PC-9 (cell line): ENCODE measurements around the gene DMC1. TPM values are rescaled to one million over a fixed set of nuclear protein-coding genes. Genes with fewer than 3 reads are reported as not detected.

ENCODE experiments used
- BruUV-seq: library from RNA; stranded (reverse); fragments of 400-500 nt; replicated peaks from 2 replicates; lab custom pipeline; 2021; lab: Mats Ljungman, UMichigan
- CTCF ChIA-PET: fragments of 300-600 bp; sonication (Branson Sonifier 250); formaldehyde crosslinking; loops from one replicate; lab custom pipeline; 2022; ENCODE audit warnings: antibody characterized with exemption; lab: Charles Lee
- POLR2A ChIA-PET: fragments of 300-600 bp; sonication (Branson Sonifier 250); formaldehyde crosslinking; loops from one replicate; lab custom pipeline; 2022; ENCODE audit warnings: antibody characterized with exemption; ENCODE audit not compliant: unreplicated experiment; lab: Charles Lee
- DNase-seq, 2 experiments: peaks; one replicate each; pipeline versions ENCODE4 v3.0.0 to v3.0.0-alpha.2; 2015 to 2022; ENCODE audit warnings: mixed read lengths in 1 of 2
- H2AFZ ChIP-seq: fragments of 200-600 bp; sonication (generic); 2 replicates; pipeline ENCODE4 v1.8.1; 2017; ENCODE audit warnings: antibody characterized with exemption
- H3F3A ChIP-seq: fragments of 200-600 bp; sonication (generic); 2 replicates; pipeline ENCODE4 v1.8.1; 2017; ENCODE audit warnings: antibody characterized with exemption, mild to moderate bottlenecking, low read depth; ENCODE audit not compliant: insufficient read depth
- H3K27ac ChIP-seq: fragments of 200-600 bp; sonication (generic); 2 replicates; pipeline ENCODE4 v1.6.1; 2016; ENCODE audit warnings: mixed run types
- H3K27me3 ChIP-seq: fragments of 200-600 bp; sonication (generic); 2 replicates; pipeline ENCODE4 v1.6.1; 2016; ENCODE audit warnings: low read depth, mixed run types; ENCODE audit not compliant: insufficient read depth
- H3K36me3 ChIP-seq: fragments of 200-600 bp; sonication (generic); 2 replicates; pipeline ENCODE4 v1.6.1; 2016; ENCODE audit warnings: low read depth, mixed run types
- H3K4me1 ChIP-seq: fragments of 200-600 bp; sonication (generic); replicated peaks from 2 replicates; pipeline ENCODE4 v1.6.1; 2016; ENCODE audit warnings: mixed run types; ENCODE audit not compliant: insufficient read depth
- H3K4me2 ChIP-seq: fragments of 200-600 bp; sonication (generic); 2 replicates; pipeline ENCODE4 v1.6.1; 2017; ENCODE audit warnings: mixed run types
- H3K4me3 ChIP-seq: fragments of 200-600 bp; sonication (generic); 2 replicates; pipeline ENCODE4 v1.6.1; 2016; ENCODE audit warnings: mixed run types
- H3K79me2 ChIP-seq: fragments of 200-600 bp; sonication (generic); 2 replicates; pipeline ENCODE4 v1.6.1; 2017; ENCODE audit warnings: low read depth, mixed run types
- H3K9me2 ChIP-seq: fragments of 200-600 bp; sonication (generic); 2 replicates; pipeline ENCODE4 v1.8.1; 2017; ENCODE audit warnings: mild to moderate bottlenecking; ENCODE audit not compliant: insufficient read depth
- H3K9me3 ChIP-seq: fragments of 200-600 bp; sonication (generic); 2 replicates; pipeline ENCODE4 v1.8.1; 2016; ENCODE audit warnings: low read depth; ENCODE audit not compliant: insufficient read depth
- H4K20me1 ChIP-seq: fragments of 200-600 bp; sonication (generic); 2 replicates; pipeline ENCODE4 v1.8.1; 2017; ENCODE audit not compliant: insufficient read depth
- CTCF ChIP-seq: fragments of 200-600 bp; sonication (generic); conservative IDR thresholded peaks from 2 replicates; pipeline ENCODE4 v1.6.1; 2017; ENCODE audit warnings: mixed run types, antibody characterized with exemption, mild to moderate bottlenecking, moderate library complexity
- EZH2 ChIP-seq: fragments of 200-600 bp; sonication (generic); IDR thresholded peaks from 2 replicates; pipeline ENCODE4 v1.8.0; 2017; ENCODE audit warnings: antibody characterized with exemption, low read depth
- intact Hi-C: fragments of 100-400 bp; cut with micrococcal nuclease; formaldehyde crosslinking; loops from one replicate; pipeline ENCODE4 v1.10.0; 2022; ENCODE audit not compliant: unreplicated experiment
- total RNA-seq: library from RNA; stranded (reverse); gene quantifications from 2 replicates; pipeline ENCODE4 v1.2.3, GENCODE V29; 2021

DMC1 gene
- total RNA-seq, 1 experiment from 2014 or later: 5.6 TPM

- TF ChIP-seq CTCF (no peak), EZH2 (no peak)
- Histone ChIP-seq H3K27ac (no peak overlapping the region), H3K9me3 (no peaks in the 10 kb centered on the region), H3K4me3 (no peak overlapping the region), H4K20me1 (no peaks in the 10 kb centered on the region), H3K4me2 (no peak overlapping the region), H3K4me1 (peaks cover 10% of the 10 kb centered on the region), H3K9me2 (no peaks in the 10 kb centered on the region), H3K36me3 (no peaks in the 10 kb centered on the region), H3K79me2 (no peaks in the 10 kb centered on the region; the same call in 1 of the 2 replicates), H3K27me3 (no peaks in the 10 kb centered on the region), H3F3A (peaks cover 24% of the 10 kb centered on the region), H2AFZ (no peak overlapping the region)
- POLR2A ChIA-PET: interaction anchor here (0.6 kb wide), 2 partner anchors 385 to 503 kb away, joined by 3 to 8 read pairs; no protein-coding TSS in a partner anchor
- CTCF ChIA-PET: interaction anchor here (0.7 kb wide), 1 partner anchor 9 kb away, joined by 3 read pairs; no protein-coding TSS in a partner anchor
- no TSS peak for BruUV-seq
- intact Hi-C loops: no loop called here
- DNase-seq: no peak
Measured at GRCh38 chr22:38566726-38567504, 3.1 kb downstream of the DMC1 start.

GRCh38 chr22:38565441-38565840 is 4.5 kb downstream of the DMC1 start:
- BruUV-seq: no TSS peak
- TF ChIP-seq EZH2: no peak
- TF ChIP-seq CTCF: no peak
- DNase-seq: no peak
- no peaks in the 10 kb centered on the region for H3K9me2 ChIP-seq
- no peaks in the 10 kb centered on the region for H3K36me3 ChIP-seq
- ChIA-PET POLR2A (no interaction called here), CTCF (no interaction called here)
- H4K20me1 ChIP-seq: no peaks in the 10 kb centered on the region
- no peaks in the 10 kb centered on the region for H3K9me3 ChIP-seq
- H3K27ac ChIP-seq: no peak overlapping the region
- no peak overlapping the region for H3K4me2 ChIP-seq
- H3F3A ChIP-seq: peaks cover 16% of the 10 kb centered on the region
- intact Hi-C loops: no loop called here
- H3K27me3 ChIP-seq: no peaks in the 10 kb centered on the region
- H3K79me2 ChIP-seq: no peaks in the 10 kb centered on the region
- H3K4me1 ChIP-seq: no peaks in the 10 kb centered on the region
- no peak overlapping the region for H2AFZ ChIP-seq
- no peak overlapping the region for H3K4me3 ChIP-seq

- no peaks in the 10 kb centered on the region for H3K79me2 ChIP-seq
- H4K20me1 ChIP-seq: no peaks in the 10 kb centered on the region
- peaks cover 16% of the 10 kb centered on the region for H3F3A ChIP-seq
- BruUV-seq: no TSS peak
- CTCF ChIA-PET: no interaction called here
- no peak overlapping the region for H3K4me3 ChIP-seq
- no peak overlapping the region for H3K4me2 ChIP-seq
- DNase-seq: no peak
- no peaks in the 10 kb centered on the region for H3K36me3 ChIP-seq
- H3K4me1 ChIP-seq: no peaks in the 10 kb centered on the region
- no peak overlapping the region for H3K27ac ChIP-seq
- intact Hi-C loops: no loop called here
- H2AFZ ChIP-seq: no peak overlapping the region
- no peaks in the 10 kb centered on the region for H3K9me2 ChIP-seq
- no peaks in the 10 kb centered on the region for H3K9me3 ChIP-seq
- POLR2A ChIA-PET: interaction anchor here (0.6 kb wide), 1 partner anchor 11 kb away, joined by 3 read pairs; no protein-coding TSS in a partner anchor
- TF ChIP-seq CTCF (no peak), EZH2 (no peak)
- H3K27me3 ChIP-seq: no peaks in the 10 kb centered on the region
Measured at GRCh38 chr22:38564669-38565068, 5.3 kb downstream of the DMC1 start.
